Heart left ventricle (tissue), 13 donors: ENCODE measurements around the gene CPXM2.

Source experiments
- POLR2A ChIP-seq, 2 donors: fragments of 450-650 bp; IDR thresholded peaks; one replicate each; pipeline ENCODE4 v1.6.1; 2017; ENCODE audit warnings: antibody characterized with exemption in 2 of 2, mild to moderate bottlenecking in 2 of 2, moderate library complexity in 2 of 2
- TF ChIP-seq, protein P1 (sequence below), 12 donors: fragments of 200-600 bp; sonication (generic) in 4 of 12; IDR thresholded peaks; one replicate each; pipeline versions ENCODE4 v1.5.0 to v1.8.0; 2018 to 2022; ENCODE audit warnings: antibody characterized with exemption in 12 of 12, mild to moderate bottlenecking in 5 of 12
- donor health status: ischemic (EF 13 %, LVEDD 7.1; RV severe dilation, severe dysfunction).
- donor health status: DM: no; HTN: yes; CAD: no.
- donor health status: DM: no; HTN: no; CAD: no.
- donor health status: ischemic (EF 25% LVEDD 6.9; RV normal size, moderate dysfunction).
- donor health status: ischemic (EF 25% LVEDD 5.7; RV mildly dilated, moderate dysfunction).
- donor health status: ischemic (EF 35%, LVEDD 5.7; RV mildly dilated, moderate dysfunction).
- donor health status: nonischemic (EF 11% LVEDD 7.7; RV severe dilation, severe dysfunction).
- donor health status: DM: yes; HTN: yes; CAD: no.
- donor health status: PGD.
- donor health status: ischemic (EF 29% LVEDD 5.4; RV normal size, mild dysfunction).
- donor health status: nonischemic (EF 23%, LVEDD 6.1; RV moderate dilation, normal function).

DNA sequence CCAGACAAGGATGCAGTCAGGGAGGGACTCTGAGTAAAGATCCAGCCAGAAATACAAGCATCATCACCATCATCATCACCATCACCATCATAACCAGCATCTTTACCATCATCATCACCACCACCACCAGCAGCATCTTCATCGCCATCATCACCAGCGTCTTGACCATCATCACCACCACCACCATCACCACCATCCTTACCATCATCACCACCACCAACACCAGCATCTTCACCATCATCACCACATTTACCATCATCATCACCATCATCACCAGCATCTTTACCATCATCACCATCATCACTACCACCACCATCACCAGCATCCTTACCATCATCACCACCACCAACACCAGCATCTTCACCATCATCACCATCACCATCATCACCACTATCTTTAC, 44.1 kb upstream of the CPXM2 start:
- TF ChIP-seq, protein P1, sequence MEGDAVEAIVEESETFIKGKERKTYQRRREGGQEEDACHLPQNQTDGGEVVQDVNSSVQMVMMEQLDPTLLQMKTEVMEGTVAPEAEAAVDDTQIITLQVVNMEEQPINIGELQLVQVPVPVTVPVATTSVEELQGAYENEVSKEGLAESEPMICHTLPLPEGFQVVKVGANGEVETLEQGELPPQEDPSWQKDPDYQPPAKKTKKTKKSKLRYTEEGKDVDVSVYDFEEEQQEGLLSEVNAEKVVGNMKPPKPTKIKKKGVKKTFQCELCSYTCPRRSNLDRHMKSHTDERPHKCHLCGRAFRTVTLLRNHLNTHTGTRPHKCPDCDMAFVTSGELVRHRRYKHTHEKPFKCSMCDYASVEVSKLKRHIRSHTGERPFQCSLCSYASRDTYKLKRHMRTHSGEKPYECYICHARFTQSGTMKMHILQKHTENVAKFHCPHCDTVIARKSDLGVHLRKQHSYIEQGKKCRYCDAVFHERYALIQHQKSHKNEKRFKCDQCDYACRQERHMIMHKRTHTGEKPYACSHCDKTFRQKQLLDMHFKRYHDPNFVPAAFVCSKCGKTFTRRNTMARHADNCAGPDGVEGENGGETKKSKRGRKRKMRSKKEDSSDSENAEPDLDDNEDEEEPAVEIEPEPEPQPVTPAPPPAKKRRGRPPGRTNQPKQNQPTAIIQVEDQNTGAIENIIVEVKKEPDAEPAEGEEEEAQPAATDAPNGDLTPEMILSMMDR (IDR thresholded peaks at IDR 0.05): no peak
- TF ChIP-seq POLR2A (IDR thresholded peaks at IDR 0.05): no peak
